Astrocyte (in vitro differentiated cells and primary cell): Measurements from ENCODE around the gene NIPBL. TPM values are rescaled to one million over a fixed set of nuclear protein-coding genes. Genes with fewer than 3 reads are reported as not detected.
A peak's percentile ranks its signal among the peaks of the same experiment; 100 is the strongest.
"Not testable (repeated sequence)": the region's sequence is repeated elsewhere in the genome, so short reads cannot be mapped to it uniquely, and the experiment has no call there.

Experiments
- DNase-seq: peaks from one replicate; pipeline ENCODE4 v3.0.0-alpha.2; 2010; ENCODE audit warnings: low read depth
- FAIRE-seq: peaks from 2 replicates; lab custom pipeline; 2011; peaks lifted over from hg19 to GRCh38; lab: Jason Lieb, UNC
- H2AFZ ChIP-seq: 2 replicates; pipeline ENCODE4 v1.6.0; 2012; ENCODE audit warnings: low read depth, low read length, inconsistent platforms
- H3K27ac ChIP-seq: 2 replicates; pipeline ENCODE4 v1.5.1; 2011; ENCODE audit warnings: low read depth, low read length, inconsistent platforms
- H3K27me3 ChIP-seq: 2 replicates; pipeline ENCODE4 v1.6.0; 2011; ENCODE audit warnings: low read length, inconsistent platforms; ENCODE audit not compliant: insufficient read depth
- H3K36me3 ChIP-seq: 2 replicates; pipeline ENCODE4 v1.5.1; 2011; ENCODE audit warnings: low read length, inconsistent platforms; ENCODE audit not compliant: insufficient read depth
- H3K4me1 ChIP-seq: 2 replicates; pipeline ENCODE4 v1.5.1; 2011; ENCODE audit warnings: low read length, inconsistent platforms; ENCODE audit not compliant: insufficient read depth
- H3K4me2 ChIP-seq: 2 replicates; pipeline ENCODE4 v1.6.0; 2012; ENCODE audit warnings: low read length, inconsistent platforms
- H3K4me3 ChIP-seq: 2 replicates; pipeline ENCODE4 v1.5.1; 2011; ENCODE audit warnings: low read depth, mild to moderate bottlenecking, low read length, inconsistent platforms; ENCODE audit not compliant: insufficient read depth
- H3K79me2 ChIP-seq: 2 replicates; pipeline ENCODE4 v1.6.0; 2012; ENCODE audit warnings: mild to moderate bottlenecking, low read length, inconsistent platforms; ENCODE audit not compliant: insufficient read depth
- H3K9ac ChIP-seq: 2 replicates; pipeline ENCODE4 v1.6.0; 2012; ENCODE audit warnings: mild to moderate bottlenecking, low read length, inconsistent platforms
- H3K9me3 ChIP-seq: 2 replicates; pipeline ENCODE4 v1.5.1; 2012; ENCODE audit warnings: low read depth, mild to moderate bottlenecking, low read length, inconsistent platforms; ENCODE audit not compliant: insufficient read depth
- H4K20me1 ChIP-seq: 2 replicates; pipeline ENCODE4 v1.6.0; 2012; ENCODE audit warnings: low read length, inconsistent platforms; ENCODE audit not compliant: insufficient read depth
- H3K27ac Mint-ChIP-seq: one replicate; pipeline ENCODE4 v1.8.0; 2021; ENCODE audit warnings: mild to moderate bottlenecking, mixed read lengths; ENCODE audit not compliant: unreplicated experiment
- H3K27me3 Mint-ChIP-seq: one replicate; pipeline ENCODE4 v1.8.0; 2021; ENCODE audit warnings: low read depth, mixed read lengths; ENCODE audit not compliant: unreplicated experiment
- H3K36me3 Mint-ChIP-seq: one replicate; pipeline ENCODE4 v1.8.0; 2021; ENCODE audit warnings: low read depth, mixed read lengths; ENCODE audit not compliant: unreplicated experiment
- H3K4me1 Mint-ChIP-seq: one replicate; pipeline ENCODE4 v1.8.0; 2021; ENCODE audit warnings: low read depth, mixed read lengths; ENCODE audit not compliant: unreplicated experiment
- H3K4me3 Mint-ChIP-seq: one replicate; pipeline ENCODE4 v1.8.0; 2021; ENCODE audit warnings: mild to moderate bottlenecking, moderate library complexity, mixed read lengths; ENCODE audit not compliant: unreplicated experiment
- H3K9me3 Mint-ChIP-seq: one replicate; pipeline ENCODE4 v1.8.0; 2021; ENCODE audit warnings: mild to moderate bottlenecking, mixed read lengths; ENCODE audit not compliant: unreplicated experiment
- EZH2 ChIP-seq: IDR thresholded peaks from 2 replicates; pipeline ENCODE4 v1.6.1; 2012; ENCODE audit warnings: mild to moderate bottlenecking, low read length, inconsistent platforms; ENCODE audit not compliant: insufficient read depth
- total RNA-seq: library from RNA; stranded (reverse); gene quantifications from 2 replicates; pipeline ENCODE4 v1.2.1, GENCODE V29; 2021
- TF ChIP-seq, protein P1 (sequence below): IDR thresholded peaks from 2 replicates; pipeline ENCODE4 v1.5.1; 2011; ENCODE audit warnings: low read depth, mild to moderate bottlenecking, inconsistent platforms, low read length, moderate library complexity; ENCODE audit not compliant: insufficient read depth

The NIPBL gene
- total RNA-seq, 1 donor from 2014 or later = 45.3 TPM

DNA sequence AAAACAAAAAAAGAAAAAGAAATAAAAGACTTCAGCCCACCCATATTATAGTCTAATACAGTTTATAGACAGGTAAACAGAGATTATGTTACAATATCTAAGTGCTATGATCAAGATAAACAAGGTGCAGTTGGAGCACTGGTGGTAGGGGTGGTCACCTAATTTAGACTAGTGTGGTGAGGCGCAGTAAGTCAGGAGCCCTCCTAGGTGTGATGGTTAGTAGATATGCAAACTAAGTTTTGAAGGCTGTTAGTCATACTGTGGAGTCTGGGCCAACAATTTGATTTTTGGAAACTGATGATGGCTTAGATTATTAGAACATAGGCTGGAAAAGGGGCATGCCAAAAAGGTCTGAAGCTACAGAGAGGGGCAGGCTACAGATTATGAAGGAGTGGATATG is 14.7 kb downstream of the NIPBL start:
- FAIRE-seq (no peak), DNase-seq (no peak)
- Histone ChIP-seq H3K4me2 (no peak overlapping the region), H3K4me3 (no peak overlapping the region), H2AFZ (no peak overlapping the region), H3K9ac (no peak overlapping the region), H3K4me1 (no peaks in the 10 kb centered on the region), H3K27ac (no peak overlapping the region), H3K36me3 (no peaks in the 10 kb centered on the region), H3K27me3 (no peaks in the 10 kb centered on the region), H3K9me3 (no peaks in the 10 kb centered on the region), H4K20me1 (peaks cover 82% of the 10 kb centered on the region), H3K79me2 (peaks cover 93% of the 10 kb centered on the region)
- Mint-ChIP-seq H3K36me3 (peaks cover 2% of the 10 kb centered on the region), H3K27me3 (no peaks in the 10 kb centered on the region), H3K4me3 (no peak overlapping the region), H3K27ac (no peak overlapping the region), H3K4me1 (peaks cover 9% of the 10 kb centered on the region), H3K9me3 (no peaks in the 10 kb centered on the region)
- no peak for TF ChIP-seq EZH2
- TF ChIP-seq, protein P1, sequence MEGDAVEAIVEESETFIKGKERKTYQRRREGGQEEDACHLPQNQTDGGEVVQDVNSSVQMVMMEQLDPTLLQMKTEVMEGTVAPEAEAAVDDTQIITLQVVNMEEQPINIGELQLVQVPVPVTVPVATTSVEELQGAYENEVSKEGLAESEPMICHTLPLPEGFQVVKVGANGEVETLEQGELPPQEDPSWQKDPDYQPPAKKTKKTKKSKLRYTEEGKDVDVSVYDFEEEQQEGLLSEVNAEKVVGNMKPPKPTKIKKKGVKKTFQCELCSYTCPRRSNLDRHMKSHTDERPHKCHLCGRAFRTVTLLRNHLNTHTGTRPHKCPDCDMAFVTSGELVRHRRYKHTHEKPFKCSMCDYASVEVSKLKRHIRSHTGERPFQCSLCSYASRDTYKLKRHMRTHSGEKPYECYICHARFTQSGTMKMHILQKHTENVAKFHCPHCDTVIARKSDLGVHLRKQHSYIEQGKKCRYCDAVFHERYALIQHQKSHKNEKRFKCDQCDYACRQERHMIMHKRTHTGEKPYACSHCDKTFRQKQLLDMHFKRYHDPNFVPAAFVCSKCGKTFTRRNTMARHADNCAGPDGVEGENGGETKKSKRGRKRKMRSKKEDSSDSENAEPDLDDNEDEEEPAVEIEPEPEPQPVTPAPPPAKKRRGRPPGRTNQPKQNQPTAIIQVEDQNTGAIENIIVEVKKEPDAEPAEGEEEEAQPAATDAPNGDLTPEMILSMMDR = no peak

DNA sequence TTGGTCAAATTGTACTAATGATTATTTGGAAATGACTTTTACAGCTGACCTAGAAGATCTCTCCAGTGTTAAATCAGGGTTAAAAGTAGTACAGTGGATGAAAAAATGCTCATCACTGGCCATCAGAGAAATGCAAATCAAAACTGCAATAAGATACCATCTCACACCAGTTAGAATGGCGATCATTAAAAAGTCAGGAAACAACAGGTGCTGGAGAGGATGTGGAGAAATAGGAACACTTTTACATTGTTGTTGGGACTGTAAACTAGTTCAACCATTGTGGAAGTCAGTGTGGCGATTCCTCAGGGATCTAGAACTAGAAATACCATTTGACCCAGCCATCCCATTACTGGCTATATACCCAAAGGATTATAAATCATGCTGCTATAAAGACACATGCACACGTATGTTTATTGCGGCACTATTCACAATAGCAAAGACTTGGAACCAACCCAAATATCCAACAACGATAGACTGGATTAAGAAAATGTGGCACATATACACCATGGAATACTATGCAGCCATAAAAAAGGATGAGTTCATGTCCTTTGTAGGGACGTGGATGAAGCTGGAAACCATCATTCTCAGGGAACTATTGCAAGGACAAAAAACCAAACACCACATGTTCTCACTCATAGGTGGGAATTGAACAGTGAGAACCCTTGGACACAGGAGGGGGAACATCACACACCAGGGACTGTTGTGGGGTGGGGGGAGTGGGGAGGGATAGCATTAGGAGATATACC is 15.7 kb downstream of the NIPBL start:
- FAIRE-seq, H2AFZ ChIP-seq, H3K4me3 ChIP-seq, H3K9me3 ChIP-seq, H3K27ac Mint-ChIP-seq, H3K9ac ChIP-seq, H3K36me3 Mint-ChIP-seq, H3K27ac ChIP-seq, DNase-seq, H3K4me2 ChIP-seq, H3K4me1 Mint-ChIP-seq, H3K36me3 ChIP-seq, H3K27me3 Mint-ChIP-seq, H3K27me3 ChIP-seq, H3K4me3 Mint-ChIP-seq, H3K9me3 Mint-ChIP-seq, H3K4me1 ChIP-seq: not testable (repeated sequence)
- Histone ChIP-seq H4K20me1 (peaks cover 82% of the 10 kb centered on the region), H3K79me2 (peaks cover 93% of the 10 kb centered on the region)

DNA sequence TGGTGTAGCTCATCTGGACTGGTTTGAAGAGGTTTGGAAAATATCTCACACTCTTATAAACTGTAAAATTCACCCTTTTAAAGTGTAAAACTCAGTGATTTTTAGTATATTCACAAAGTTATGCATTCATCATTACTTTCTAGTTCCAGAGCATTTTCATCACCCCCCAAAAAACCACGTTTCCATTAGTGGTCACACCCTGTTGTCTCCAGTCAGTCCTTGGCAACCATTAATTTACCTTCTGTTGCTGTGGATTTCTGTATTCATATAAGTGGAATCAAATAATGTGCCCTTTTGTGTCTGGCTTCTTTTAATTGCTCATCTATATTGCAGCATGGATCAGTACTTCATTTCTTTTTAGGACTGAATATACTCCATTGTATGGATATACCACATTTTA is 18.4 kb downstream of the NIPBL start:
- Histone ChIP-seq H3K36me3 (no peaks in the 10 kb centered on the region), H3K4me2 (no peak overlapping the region), H2AFZ (no peak overlapping the region), H3K4me1 (no peaks in the 10 kb centered on the region), H3K27ac (no peak overlapping the region), H4K20me1 (peaks cover 83% of the 10 kb centered on the region), H3K9me3 (no peaks in the 10 kb centered on the region), H3K79me2 (peaks cover 93% of the 10 kb centered on the region), H3K4me3 (no peak overlapping the region), H3K27me3 (no peaks in the 10 kb centered on the region), H3K9ac (no peak overlapping the region)
- Mint-ChIP-seq H3K4me1 (peaks cover 7% of the 10 kb centered on the region), H3K4me3 (no peak overlapping the region), H3K36me3 (no peaks in the 10 kb centered on the region), H3K9me3 (no peaks in the 10 kb centered on the region), H3K27ac (peak overlapping the region; percentile 4), H3K27me3 (no peaks in the 10 kb centered on the region)
- TF ChIP-seq, protein P1 = no peak
- no peak for TF ChIP-seq EZH2
- FAIRE-seq (no peak), DNase-seq (no peak)
